ENCODE results near the gene INPP5A.

GRCh38 chr10:132756591-132756990 lies 219.0 kb downstream of the INPP5A start:
- TF ChIP-seq, protein P1, sequence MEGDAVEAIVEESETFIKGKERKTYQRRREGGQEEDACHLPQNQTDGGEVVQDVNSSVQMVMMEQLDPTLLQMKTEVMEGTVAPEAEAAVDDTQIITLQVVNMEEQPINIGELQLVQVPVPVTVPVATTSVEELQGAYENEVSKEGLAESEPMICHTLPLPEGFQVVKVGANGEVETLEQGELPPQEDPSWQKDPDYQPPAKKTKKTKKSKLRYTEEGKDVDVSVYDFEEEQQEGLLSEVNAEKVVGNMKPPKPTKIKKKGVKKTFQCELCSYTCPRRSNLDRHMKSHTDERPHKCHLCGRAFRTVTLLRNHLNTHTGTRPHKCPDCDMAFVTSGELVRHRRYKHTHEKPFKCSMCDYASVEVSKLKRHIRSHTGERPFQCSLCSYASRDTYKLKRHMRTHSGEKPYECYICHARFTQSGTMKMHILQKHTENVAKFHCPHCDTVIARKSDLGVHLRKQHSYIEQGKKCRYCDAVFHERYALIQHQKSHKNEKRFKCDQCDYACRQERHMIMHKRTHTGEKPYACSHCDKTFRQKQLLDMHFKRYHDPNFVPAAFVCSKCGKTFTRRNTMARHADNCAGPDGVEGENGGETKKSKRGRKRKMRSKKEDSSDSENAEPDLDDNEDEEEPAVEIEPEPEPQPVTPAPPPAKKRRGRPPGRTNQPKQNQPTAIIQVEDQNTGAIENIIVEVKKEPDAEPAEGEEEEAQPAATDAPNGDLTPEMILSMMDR (IDR thresholded peaks at IDR 0.05 in 2 of 3, conservative IDR thresholded peaks at IDR 0.05 in 1 of 3; ENCODE audit: borderline replicate concordance in 1 of 3, insufficient read depth in 1 of 3, low read depth in 2 of 3, low read length in 2 of 3), result no peak
- no peak for TF ChIP-seq ZNF274 (IDR thresholded peaks at IDR 0.05; ENCODE audit: low read depth, low read length)
- TF ChIP-seq TCF7L2 (IDR thresholded peaks at IDR 0.05; ENCODE audit: borderline replicate concordance, extremely low read depth, insufficient read depth, insufficient read length), result no peak
- no peak for TF ChIP-seq SRF (IDR thresholded peaks at IDR 0.05; ENCODE audit: low read depth)
- TF ChIP-seq EZH2 (IDR thresholded peaks at IDR 0.05), result no peak
- no peak for TF ChIP-seq POLR2A (IDR thresholded peaks at IDR 0.05; ENCODE audit: borderline replicate concordance, extremely low read depth, insufficient read depth, insufficient read length)
- TF ChIP-seq RAD21 (IDR thresholded peaks at IDR 0.05; ENCODE audit: low read depth), result no peak
- no peak for TF ChIP-seq POLR2AphosphoS5 (IDR thresholded peaks at IDR 0.05; ENCODE audit: low read depth, low read length)
- no peak for TF ChIP-seq ELF1 (IDR thresholded peaks at IDR 0.05; ENCODE audit: borderline replicate concordance, low read depth)
